Small intestine (tissue), 7 donors: Measurements from ENCODE around the gene GABRA5. TPM values are rescaled to one million over a fixed set of nuclear protein-coding genes. Genes with fewer than 3 reads are reported as not detected.

Source experiments
- DNase-seq, 2 donors: peaks; one replicate each; pipeline versions ENCODE4 v3.0.0 to v3.0.0-alpha.2; 2013
- FAIRE-seq: peaks from 2 replicates; lab custom pipeline; 2012; peaks lifted over from hg19 to GRCh38; lab: Jason Lieb, UNC
- H3K27ac ChIP-seq, 3 donors: one replicate each; pipeline ENCODE4 v1.5.1; 2013; ENCODE audit warnings: low read length in 2 of 3, mild to moderate bottlenecking in 2 of 3, control low read depth in 1 of 3, inconsistent platforms in 1 of 3, low read depth in 1 of 3, moderate library complexity in 1 of 3
- H3K27me3 ChIP-seq, 3 donors: one replicate each; pipeline ENCODE4 v1.6.1; 2013; ENCODE audit warnings: low read length in 3 of 3, inconsistent platforms in 1 of 3; ENCODE audit not compliant: control insufficient read depth in 3 of 3, insufficient read depth in 3 of 3
- H3K36me3 ChIP-seq, 3 donors: one replicate each; pipeline ENCODE4 v1.6.1; 2013; ENCODE audit warnings: low read length in 3 of 3, inconsistent platforms in 1 of 3, low read depth in 1 of 3, mild to moderate bottlenecking in 1 of 3, moderate library complexity in 1 of 3; ENCODE audit not compliant: control insufficient read depth in 3 of 3, insufficient read depth in 2 of 3
- H3K4me1 ChIP-seq, 3 donors: one replicate each; pipeline ENCODE4 v1.6.1; 2013; ENCODE audit warnings: low read length in 2 of 3, inconsistent platforms in 1 of 3, low read depth in 1 of 3, mild to moderate bottlenecking in 1 of 3, moderate library complexity in 1 of 3; ENCODE audit not compliant: control insufficient read depth in 3 of 3, insufficient read depth in 2 of 3
- H3K4me3 ChIP-seq, 3 donors: one replicate each; pipeline ENCODE4 v1.5.1; 2013; ENCODE audit warnings: low read length in 3 of 3, control low read depth in 1 of 3, inconsistent platforms in 1 of 3, low read depth in 1 of 3, mild to moderate bottlenecking in 1 of 3, moderate library complexity in 1 of 3
- H3K9me3 ChIP-seq, 2 donors: one replicate each; pipeline ENCODE4 v1.6.1; 2013; ENCODE audit warnings: low read depth in 1 of 2, low read length in 1 of 2; ENCODE audit not compliant: control insufficient read depth in 2 of 2, insufficient read depth in 1 of 2
- WGBS, 3 donors: extraction: QIAGEN DNeasy Blood & Tissue Kit; methylation state at CpG; one replicate each; pipeline ENCODE4 v1.1.7; 2013; 5-methylcytosine and 5-hydroxymethylcytosine counted together
- polyA plus RNA-seq, 4 donors: library from polyadenylated mRNA; stranded (reverse) in 3 of 4; unstranded in 1 of 4; fragments of 200-250 nt in 3 of 4; fragments of 120-200 nt in 1 of 4; gene quantifications; one replicate each; pipeline versions ENCODE4 v1.2.1 to v1.2.3, GENCODE V29; 2013
- donor health status: healthy with polysubstance abuse.
- donor health status: control.
- donor health status: control.
- donor health status: Bipolar disorder and iron deficiency.
- donor health status: healthy.

GABRA5 gene
- polyA plus RNA-seq, 4 donors: 0.03 to 0.04 TPM; not detected in 2

- Histone ChIP-seq H3K27me3 (no peaks in the 10 kb centered on the region), H3K4me3 (no peak overlapping the region), H3K4me1 (no peaks in the 10 kb centered on the region), H3K27ac (no peak overlapping the region), H3K36me3 (no peaks in the 10 kb centered on the region), H3K9me3 (no peaks in the 10 kb centered on the region)
- no peak for DNase-seq
- FAIRE-seq: no peak
- 46 to 64% (median 62%) methylated on average over 5 of the region's 5 CpGs for WGBS, 3 donors
These were observed 72.5 kb downstream of the GABRA5 start for GRCh38 chr15:26939398-26939797.

- Histone ChIP-seq H3K36me3 (no peaks in the 10 kb centered on the region), H3K27ac (no peak overlapping the region), H3K4me3 (no peak overlapping the region), H3K4me1 (no peaks in the 10 kb centered on the region), H3K27me3 (no peaks in the 10 kb centered on the region), H3K9me3 (no peaks in the 10 kb centered on the region)
- WGBS, 3 donors: 72 to 88% (median 75%) methylated on average over 5 of the region's 5 CpGs
- no peak for DNase-seq
- FAIRE-seq: no peak
These were observed 74.6 kb downstream of the GABRA5 start for GRCh38 chr15:26941489-26941888.

GRCh38 chr15:26943866-26944265, 77.0 kb downstream of the GABRA5 start:
- 46 to 53% (median 51%) methylated on average over 8 of the region's 8 CpGs for WGBS, 3 donors

GRCh38 chr15:26945046-26945445, 78.2 kb downstream of the GABRA5 start:
- H3K27me3 ChIP-seq: no peaks in the 10 kb centered on the region
- H3K9me3 ChIP-seq: no peaks in the 10 kb centered on the region
- WGBS, 3 donors: 82 to 84% (median 82%) methylated on average over 13 of the region's 13 CpGs
- FAIRE-seq (no peak), DNase-seq (no peak)
- H3K4me3 ChIP-seq: no peak overlapping the region
- no peak overlapping the region for H3K27ac ChIP-seq
- no peaks in the 10 kb centered on the region for H3K4me1 ChIP-seq
- H3K36me3 ChIP-seq: no peaks in the 10 kb centered on the region

More at GRCh38 chr15:26943866-26944265, 77.0 kb downstream of the GABRA5 start:
- Histone ChIP-seq H3K4me3 (no peak overlapping the region), H3K27me3 (no peaks in the 10 kb centered on the region), H3K4me1 (no peaks in the 10 kb centered on the region), H3K9me3 (no peaks in the 10 kb centered on the region), H3K27ac (no peak overlapping the region), H3K36me3 (no peaks in the 10 kb centered on the region)
- FAIRE-seq (no peak), DNase-seq (no peak)

DNA sequence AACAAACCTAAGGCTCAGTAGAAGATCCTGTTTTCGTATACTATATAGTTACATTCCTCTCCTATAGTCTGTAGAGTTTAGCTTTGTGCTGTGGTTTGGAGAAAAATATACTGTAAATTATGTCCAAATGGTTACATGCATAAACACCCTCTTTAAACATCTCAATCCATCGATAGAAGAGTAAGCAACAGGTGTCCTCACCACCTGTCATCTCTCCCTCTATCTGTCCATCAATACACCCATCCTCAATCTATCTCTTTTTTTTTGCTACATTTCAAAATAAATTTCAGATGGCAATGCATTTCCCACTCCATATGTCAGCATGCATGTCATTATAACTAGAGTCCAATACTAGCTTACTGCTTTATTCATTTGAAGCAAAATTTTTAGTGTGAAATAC, 83.1 kb downstream of the GABRA5 start:
- no peaks in the 10 kb centered on the region for H3K4me1 ChIP-seq
- no peaks in the 10 kb centered on the region for H3K27me3 ChIP-seq
- FAIRE-seq (no peak), DNase-seq (no peak)
- H3K36me3 ChIP-seq: no peaks in the 10 kb centered on the region
- H3K27ac ChIP-seq: no peak overlapping the region
- H3K9me3 ChIP-seq: peaks cover 0 to 2% of the 10 kb centered on the region in 2 donors
- WGBS, 3 donors: 68 to 80% (median 79%) methylated on average over 2 of the region's 2 CpGs
- H3K4me3 ChIP-seq: no peak overlapping the region

GRCh38 chr15:26954403-26954802, 87.5 kb downstream of the GABRA5 start:
- no peaks in the 10 kb centered on the region for H3K27me3 ChIP-seq
- H3K27ac ChIP-seq: no peak overlapping the region
- DNase-seq (no peak), FAIRE-seq (no peak)
- WGBS, 3 donors: 49 to 56% (median 51%) methylated on average over 2 of the region's 2 CpGs
- H3K9me3 ChIP-seq: peaks cover 0 to 2% of the 10 kb centered on the region in 2 donors
- no peaks in the 10 kb centered on the region for H3K36me3 ChIP-seq
- H3K4me1 ChIP-seq: no peaks in the 10 kb centered on the region
- H3K4me3 ChIP-seq: no peak overlapping the region

DNA sequence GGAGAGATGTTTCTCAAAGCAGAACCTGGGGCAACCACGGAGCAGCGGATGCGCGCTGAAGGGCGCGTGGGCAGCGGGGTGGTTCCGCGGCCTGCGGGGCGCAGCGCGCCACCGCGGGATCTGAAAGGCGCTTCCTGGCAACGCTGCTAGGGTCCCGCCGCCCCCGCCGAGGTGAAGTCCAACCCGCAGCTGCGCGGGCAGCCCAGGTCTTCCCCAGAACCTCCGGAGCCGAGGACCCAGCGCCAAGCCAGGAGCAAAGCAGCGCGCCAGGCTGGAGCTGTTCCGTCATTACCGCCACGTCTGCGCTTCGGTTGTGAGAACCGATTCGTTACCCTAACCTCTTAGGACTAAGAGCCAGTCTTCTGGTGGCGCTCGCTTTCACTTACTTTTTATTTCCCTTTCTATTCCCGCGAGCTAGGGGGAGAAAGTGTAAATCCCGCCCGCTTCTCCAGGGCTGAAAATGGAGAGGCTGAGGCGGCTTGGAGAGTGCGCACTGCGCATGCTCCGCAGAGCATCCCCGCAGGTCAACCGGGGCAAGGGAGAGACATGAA, 100.9 kb downstream of the GABRA5 start:
- Histone ChIP-seq H3K36me3 (no peaks in the 10 kb centered on the region), H3K27me3 (peaks cover 0 to 19% (median 7%) of the 10 kb centered on the region in 3 donors), H3K27ac (no peak overlapping the region), H3K4me1 (no peaks in the 10 kb centered on the region), H3K4me3 (peak overlapping the region in 1 of 3 donors; percentile 35), H3K9me3 (no peaks in the 10 kb centered on the region)
- DNase-seq (peak in 1 of 2 donors; percentile 22), FAIRE-seq (no peak)
- WGBS, 3 donors: 7 to 26% (median 23%) methylated on average over 48 of the region's 48 CpGs

- H3K4me1 ChIP-seq: no peaks in the 10 kb centered on the region
- 60 to 67% (median 65%) methylated on average over 2 of the region's 2 CpGs for WGBS, 3 donors
- DNase-seq (no peak), FAIRE-seq (no peak)
- no peak overlapping the region for H3K27ac ChIP-seq
- no peaks in the 10 kb centered on the region for H3K9me3 ChIP-seq
- no peak overlapping the region for H3K4me3 ChIP-seq
- no peaks in the 10 kb centered on the region for H3K36me3 ChIP-seq
- H3K27me3 ChIP-seq: peaks cover 0 to 23% (median 7%) of the 10 kb centered on the region in 3 donors
These were observed 101.9 kb downstream of the GABRA5 start for GRCh38 chr15:26968806-26969205.

DNA sequence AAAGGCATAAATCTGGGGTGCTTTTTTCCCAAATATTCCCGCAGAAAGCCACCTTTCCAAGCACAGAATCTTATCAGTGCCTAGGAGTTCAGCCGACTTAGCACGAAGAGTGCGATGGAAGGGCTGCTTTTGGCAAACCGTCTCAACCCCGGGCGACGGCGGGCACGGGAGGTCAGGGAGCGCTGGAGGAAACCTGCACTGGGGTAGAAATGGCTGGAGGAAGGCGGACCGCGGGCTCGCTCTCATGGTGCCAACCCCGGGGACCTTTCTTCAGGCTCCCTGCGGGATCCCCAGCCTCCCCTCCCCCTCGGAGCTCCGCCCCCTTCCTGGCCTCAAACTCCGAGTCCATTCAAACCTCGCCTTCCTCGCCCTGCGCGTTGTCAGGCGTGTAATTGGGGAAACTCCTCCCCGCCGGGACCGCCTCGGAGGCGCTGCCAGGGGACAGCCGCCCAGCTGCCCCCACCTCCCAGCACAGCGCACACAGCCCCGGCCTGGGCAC, 103.9 kb downstream of the GABRA5 start, which contains the start of gene GABRG3:
TSS of gene GABRG3 (plus strand) at position 470 of the 499 bp plus-strand sequence.
- DNase-seq: peak in 1 of 2 donors; percentile 21

More for the DNA sequence above, 103.9 kb downstream of the GABRA5 start, which contains the start of gene GABRG3:
- Histone ChIP-seq H3K27ac (no peak within 1 kb of the TSS), H3K4me1 (no peaks in the 10 kb centered on the region), H3K27me3 (peaks cover 0 to 23% (median 7%) of the 10 kb centered on the region in 3 donors), H3K36me3 (no peaks in the 10 kb centered on the region), H3K4me3 (peak within 1 kb of the TSS in 1 of 3 donors; percentile 15), H3K9me3 (no peaks in the 10 kb centered on the region)
- no peak for FAIRE-seq
- WGBS, 3 donors: 4 to 18% (median 8%) methylated on average over 31 to 33 of the region's 33 CpGs
